Stimulated activated CD4-positive, alpha-beta T cell treated with anti-CD3 and anti-CD28 coated beads, Interleukin-1b, Interleukin-23, amount 100 ng/mL, for 4 hours (primary cell): ENCODE measurements around the gene IFNL3.
"Not testable (repeated sequence)": the region's sequence is repeated elsewhere in the genome, so short reads cannot be mapped to it uniquely, and the experiment has no call there.

Source experiments
- DNase-seq, 2 donors: peaks; one replicate each; pipeline ENCODE4 v3.0.0-alpha.2; 2020; ENCODE audit warnings: low read depth in 2 of 2

Gene IFNL3

DNA sequence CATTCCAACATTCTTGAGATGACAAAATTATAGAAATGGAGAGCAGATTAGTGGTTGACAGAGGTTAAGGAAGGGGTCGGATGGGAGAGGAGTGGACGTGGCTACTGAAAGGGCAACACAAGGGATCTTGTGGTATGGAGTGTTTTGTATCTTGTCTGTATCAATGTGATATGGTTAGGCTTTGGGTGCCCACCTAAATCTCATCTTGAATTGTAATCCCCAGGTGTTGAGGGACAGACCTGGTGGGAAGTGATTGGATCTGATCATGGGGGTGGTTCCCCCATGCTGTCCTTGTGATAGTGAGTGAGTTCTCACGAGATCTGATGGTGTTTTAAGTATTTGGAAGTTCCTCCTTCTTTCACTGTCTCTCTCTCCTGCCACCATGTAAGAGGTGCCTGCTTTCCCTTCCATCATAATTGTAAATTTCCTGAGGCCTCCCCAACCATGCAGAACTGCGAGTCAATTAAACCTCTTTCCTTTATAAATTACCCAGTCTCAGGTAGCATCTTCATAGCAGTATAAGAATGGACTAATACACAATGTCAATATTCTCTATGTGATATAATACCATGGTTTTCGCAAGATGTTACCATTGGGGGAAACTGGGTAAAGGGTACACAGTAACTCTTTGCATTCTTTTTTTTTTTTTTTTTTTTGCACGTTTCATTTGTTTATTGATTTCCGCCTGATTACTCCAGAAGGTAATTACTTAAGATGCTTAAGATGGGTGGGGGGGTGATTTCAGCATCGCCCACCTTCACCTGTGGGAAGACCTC is 8.8 kb upstream of the IFNL3 start:
- DNase-seq = no peak

DNA sequence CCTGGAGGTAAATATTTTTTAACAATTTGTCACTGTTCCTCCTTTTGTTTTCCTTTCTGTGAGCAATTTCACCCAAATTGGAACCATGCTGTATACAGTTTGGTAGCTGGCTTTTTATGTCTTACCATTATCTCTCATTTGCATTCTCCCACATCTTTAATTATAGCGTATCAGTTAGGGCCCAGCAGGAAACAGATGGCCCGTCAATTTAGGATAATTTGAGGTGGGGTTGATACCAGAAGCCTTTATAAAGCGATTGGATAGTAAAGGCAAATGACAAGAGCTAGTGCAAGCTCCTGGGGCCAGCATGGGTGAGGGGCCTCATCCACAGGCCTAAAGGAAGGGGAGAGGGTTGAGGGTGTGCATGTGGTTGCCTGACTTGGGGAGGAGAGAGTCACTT is 7.7 kb upstream of the IFNL3 start:
- no peak for DNase-seq

DNA sequence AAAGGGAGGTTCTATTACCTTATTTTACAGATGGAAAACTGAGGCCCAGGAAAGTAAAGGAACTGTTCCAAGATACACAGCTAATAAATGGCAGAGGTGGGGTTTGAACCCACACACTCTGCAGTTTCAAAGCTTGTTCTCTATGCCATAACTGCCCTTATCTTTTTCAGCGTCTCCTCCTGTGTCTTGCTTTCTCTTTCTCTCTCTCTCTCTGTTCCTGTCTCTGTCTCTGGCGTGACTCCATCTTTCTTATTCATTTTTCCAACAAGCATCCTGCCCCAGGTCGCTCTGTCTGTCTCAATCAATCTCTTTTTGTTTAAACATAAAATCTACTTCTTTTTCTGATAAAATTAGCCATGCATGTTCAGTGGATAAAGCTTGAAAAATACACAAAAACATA is 7.0 kb upstream of the IFNL3 start:
- no peak for DNase-seq

DNA sequence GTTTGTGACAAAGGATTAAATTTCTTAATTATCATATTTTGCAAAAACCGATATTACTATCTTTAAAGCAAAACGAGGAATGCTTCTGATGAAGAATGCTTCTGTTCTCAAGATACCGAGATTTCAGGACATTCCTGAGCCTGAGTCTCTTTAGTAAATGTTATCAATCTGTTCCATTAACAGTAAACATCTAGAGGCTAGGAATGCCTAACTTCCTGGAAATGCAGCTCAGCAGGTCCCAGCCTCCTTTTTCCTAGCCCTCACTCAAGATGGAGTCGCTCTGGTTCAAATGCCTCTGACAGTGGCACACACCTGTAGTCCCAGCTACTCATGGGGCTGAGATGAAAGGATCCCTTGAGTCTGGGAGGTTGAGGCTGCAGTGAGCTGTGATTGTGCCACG is 6.3 kb upstream of the IFNL3 start:
- no peak for DNase-seq

DNA sequence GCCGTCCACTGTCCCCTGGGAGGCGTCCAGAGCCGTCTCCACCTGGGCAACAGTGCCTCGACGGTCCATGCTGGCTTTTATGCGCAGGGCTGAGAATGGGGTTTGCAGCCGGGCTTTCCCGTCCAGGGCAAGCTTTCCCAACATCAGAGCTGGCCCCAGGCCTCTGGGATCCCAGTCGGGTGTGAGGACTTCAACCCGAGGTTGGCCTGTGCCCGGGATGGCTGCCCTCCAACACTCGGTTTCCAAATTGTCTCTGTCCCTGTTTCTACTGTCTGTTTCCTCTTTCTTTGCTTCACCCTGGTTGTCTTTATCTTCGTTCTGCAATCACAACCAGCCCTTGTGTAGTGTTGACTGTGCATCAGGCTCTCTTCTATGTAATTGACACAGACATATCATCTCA is 4.0 kb upstream of the IFNL3 start, which contains the start of gene IFNL4:
Gene IFNL4, minus strand, starts transcription at position 51 of the 400 bp plus-strand sequence.
- DNase-seq = no peak

DNA sequence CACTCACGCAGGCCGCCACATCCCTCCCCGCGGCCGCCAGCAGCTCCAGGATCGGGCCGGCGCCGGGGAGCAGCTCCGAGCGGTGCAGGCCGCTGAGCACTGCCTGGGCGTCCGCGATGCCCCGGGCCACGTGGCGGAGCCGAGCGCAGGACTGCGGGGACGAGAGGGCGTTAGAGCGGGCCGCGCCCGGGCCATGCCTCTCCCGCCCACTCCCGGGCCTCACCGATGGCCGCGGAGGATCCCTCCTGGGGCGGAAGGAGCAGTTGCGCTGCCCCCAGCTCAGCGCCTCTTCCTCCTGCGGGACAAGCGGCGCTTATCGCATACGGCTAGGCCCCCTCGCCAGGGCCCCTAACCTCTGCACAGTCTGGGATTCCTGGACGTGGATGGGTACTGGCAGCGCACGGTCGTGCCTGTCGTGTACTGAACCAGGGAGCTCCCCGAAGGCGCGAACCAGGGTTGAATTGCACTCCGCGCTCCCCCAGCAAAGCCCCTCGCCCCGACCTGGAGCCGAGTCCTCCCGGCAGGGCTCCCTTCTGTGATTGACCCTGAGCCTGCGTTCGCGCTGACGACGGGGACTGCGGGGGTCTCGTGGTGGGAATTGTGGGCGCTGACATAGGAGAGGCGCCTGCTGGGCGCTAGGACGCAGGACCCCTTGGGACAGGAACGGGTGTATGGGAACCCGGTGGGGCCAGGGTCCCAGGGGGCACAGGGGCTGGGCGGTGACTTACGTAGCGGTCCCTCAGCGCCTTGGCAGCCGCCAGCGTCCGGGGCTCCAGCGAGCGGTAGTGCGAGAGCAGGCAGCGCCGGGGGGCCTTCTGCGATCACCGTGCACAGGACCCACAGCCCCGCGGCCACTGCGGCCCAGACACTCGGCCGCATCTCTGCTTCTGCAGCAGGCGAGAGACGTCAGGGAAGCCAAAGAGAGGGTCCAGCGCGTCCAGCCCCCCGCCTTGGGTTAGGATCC is 3.2 kb upstream of the IFNL3 start:
- DNase-seq = no peak

DNA sequence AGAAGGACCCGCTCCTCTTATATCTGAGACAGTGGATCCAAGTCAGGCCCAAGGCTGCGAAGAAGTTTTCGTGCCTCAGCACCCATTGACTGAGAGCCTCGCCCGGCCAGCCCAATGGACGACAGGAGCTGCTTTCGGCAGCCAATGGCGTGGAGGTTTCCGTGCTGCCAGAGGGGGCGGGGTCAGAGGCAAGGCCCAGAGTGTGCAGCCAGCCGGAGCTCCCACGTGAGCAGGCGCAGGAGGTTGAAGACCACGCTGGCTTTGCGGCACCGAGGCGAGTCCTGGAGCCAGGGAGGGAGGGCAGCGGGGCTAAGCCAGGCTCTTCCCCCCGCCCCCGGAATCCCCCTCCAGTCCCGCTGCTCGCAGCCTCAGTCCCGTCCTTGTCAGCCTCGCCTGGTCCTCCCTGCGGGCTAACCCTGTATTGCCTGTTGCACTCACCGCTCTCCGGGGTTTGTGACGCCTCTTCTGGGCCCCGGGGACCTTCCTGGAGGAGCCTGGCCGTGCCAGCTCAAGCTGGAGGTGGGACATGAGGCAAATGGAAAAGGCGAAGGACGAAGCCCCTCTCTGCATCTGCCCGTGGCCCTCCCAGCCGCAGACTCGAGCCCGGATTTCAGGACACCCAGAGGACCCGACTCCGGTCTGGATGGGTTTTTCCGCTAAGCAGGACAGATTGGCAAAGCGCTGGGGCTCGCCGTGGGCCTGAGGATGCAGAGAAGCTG is 2.3 kb upstream of the IFNL3 start:
- peak in 1 of 2 donors; percentile 26 for DNase-seq

DNA sequence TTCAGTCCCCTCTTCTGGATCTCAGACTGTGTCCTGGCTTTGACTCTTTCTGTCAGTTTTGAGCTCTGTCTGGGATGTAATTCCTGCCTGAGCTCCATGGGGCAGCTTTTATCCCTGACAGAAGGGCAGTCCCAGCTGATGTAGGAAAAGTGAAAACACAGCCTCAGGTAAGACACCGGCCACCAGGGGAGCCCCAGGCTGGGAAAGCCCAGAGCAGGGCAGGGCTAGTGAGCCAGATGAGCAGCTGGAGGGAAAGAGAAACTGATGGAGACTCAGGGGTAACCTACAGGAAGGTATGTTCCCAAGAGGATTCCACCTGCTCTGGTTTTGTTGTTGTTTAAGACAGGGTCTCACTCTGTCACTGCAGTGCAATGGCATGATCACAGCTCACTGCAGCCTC is 360 bp upstream of the IFNL3 start:
- not testable (repeated sequence) for DNase-seq

DNA sequence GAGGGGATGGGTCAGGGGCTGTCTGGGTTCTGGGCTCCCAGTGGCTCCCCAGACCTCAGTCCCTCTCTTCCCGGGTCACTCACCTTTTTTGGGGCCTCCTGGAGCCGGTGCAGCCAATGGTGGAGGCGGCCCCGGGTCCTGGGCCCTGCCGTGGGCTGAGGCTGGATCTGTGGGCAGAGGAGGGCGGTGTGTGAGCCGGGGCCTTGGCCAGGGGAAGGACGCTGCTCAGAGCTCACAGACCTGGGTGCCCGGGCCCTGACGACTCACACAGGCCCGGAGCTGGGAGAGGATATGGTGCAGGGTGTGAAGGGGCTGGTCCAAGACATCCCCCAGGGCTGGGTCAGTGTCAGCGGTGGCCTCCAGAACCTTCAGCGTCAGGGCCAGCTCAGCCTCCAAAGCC is 1.1 kb downstream of the IFNL3 start:
- DNase-seq = not testable (repeated sequence)

DNA sequence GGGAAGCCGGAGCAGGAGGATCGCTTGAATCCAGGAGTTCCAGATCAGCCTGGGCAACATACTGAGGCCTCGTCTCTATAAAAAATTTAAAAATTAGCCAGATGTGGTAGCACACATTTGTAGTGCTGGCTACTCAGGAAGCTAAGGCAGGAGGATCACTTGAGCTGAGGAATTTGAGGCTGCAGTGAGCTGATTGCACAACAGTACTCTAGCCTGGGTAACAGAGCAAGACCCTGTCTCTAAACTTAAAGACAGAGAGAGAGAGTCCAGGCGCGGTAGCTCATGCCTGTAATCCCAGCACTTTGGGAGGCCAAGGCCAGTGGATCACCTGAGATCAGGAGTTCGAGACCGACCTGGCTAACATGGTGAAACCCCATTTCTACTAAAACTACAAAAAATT is 4.4 kb downstream of the IFNL3 start:
- no peak for DNase-seq

DNA sequence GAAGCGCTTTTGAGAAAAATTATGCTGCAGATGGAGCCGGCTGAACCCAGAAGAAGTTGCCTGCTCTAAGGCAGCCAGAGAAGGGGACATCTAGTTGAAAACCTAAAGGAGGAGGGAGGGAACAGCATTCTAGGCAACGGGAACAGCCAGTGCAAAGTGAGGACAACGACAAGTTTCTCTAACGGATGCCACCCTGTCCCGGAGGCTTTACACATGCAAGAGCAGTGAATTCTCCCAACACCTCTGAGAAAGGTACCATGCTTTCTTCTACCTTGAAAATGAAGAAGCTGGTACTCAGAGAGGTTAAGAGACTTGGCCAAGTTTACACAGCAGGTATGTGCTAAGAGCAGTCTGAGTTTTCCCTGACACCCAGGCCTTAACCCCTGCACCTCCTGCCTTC is 5.9 kb downstream of the IFNL3 start:
- no peak for DNase-seq

DNA sequence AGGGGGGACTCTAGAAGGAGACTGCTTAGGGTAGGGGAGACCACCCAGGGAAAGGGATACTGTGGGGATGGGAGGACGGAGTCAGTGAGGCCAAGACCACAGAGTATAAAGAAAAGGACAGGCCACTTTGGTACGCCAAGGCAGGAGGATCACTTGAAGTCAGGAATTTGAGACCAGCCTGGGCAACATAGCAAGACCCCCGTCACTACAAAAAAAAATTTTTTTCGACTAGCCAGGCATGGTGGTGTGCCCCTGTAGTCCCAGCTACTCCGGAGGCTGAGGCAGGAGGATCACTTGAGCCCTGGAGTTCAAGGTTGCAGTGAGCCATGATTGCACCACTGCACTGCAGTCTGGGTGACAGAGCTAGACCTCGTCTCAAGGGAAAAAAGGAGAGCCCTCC is 6.6 kb downstream of the IFNL3 start:
- no peak for DNase-seq

DNA sequence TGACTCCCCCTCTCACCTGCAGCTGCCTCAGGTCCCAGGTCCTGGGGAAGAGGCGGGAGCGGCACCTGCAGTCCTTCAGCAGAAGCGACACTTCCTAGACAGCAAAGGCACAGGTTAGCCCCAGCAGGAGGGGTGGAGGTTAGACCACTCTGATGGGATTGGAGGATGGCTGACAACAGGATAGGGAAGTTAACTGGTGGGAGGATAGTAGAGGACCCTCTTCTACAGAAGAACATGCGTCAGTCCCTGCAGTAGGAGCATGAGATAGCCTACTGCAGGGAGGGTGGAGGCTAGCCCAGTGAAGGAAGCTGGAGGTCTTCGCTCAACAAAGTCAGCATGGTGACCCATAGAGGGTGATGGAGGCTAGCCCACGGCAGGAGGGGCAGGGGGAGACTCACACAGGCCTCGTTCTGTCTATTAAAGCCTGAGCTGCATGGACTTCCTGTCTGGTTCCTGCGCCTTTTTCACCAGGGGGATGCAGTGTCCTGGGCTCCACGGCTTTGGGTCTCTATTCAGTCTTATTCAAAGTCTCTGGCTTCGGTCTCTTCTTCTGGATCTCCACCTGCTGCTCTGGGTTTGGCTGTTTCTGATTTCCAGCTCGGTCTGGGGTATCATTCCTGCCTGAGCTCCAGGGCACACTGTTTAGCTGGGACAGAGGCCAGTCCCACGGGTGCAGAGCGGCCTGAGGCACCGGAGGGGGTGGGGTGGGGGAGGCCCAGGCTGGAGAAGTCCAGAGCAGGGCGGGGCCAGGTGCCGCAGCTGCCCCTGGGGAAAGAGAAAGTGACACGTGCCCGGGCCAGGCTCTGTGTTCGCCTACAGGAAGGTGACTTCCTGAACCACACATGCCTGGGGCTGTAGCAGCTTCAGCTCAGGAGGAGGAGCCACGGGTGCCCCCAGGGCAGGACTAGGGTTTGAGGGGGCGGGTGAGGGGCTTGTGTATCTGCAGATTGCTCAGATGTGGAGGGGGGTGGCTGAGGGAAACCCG is 7.3 kb downstream of the IFNL3 start:
- peak in 1 of 2 donors; percentile 38 for DNase-seq

DNA sequence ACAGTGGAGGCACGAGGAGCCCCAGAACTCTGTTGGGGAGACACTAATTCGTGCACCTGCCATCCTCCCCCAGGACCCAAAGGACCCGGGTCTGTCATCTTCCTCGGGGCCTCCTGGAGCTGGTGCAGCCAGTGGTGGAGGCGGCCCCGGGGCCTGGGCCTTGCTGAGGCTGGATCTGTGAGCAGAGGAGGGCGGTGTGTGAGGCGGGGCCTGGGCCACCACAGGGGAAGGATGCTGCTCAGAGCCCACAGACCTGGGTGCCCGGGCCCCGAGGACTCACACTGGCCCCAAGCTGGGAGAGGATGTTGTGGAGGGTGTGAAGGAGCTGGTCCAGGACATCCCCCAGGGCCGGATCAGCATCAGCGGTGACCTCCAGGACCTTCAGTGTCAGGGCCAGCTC is 8.3 kb downstream of the IFNL3 start:
- no peak for DNase-seq

DNA sequence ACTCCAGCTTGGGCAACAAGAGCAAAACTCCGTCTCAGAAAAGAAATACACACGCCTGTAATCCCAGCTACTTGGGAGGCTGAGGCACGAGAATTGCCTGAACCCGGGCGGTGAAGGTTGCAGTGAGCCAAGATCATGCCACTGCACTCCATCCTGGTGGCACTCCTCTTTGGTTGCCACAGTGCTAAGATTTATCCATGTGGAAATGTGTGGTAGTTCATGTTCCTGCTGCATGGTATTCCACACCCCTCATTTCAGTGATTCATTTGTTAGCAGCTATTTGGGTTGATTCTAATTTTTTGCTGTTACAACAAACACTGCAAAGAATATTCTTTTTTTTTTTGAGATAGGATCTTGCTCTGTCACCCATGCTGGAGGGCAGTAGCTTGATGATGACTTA is 12.1 kb downstream of the IFNL3 start:
- no peak for DNase-seq

DNA sequence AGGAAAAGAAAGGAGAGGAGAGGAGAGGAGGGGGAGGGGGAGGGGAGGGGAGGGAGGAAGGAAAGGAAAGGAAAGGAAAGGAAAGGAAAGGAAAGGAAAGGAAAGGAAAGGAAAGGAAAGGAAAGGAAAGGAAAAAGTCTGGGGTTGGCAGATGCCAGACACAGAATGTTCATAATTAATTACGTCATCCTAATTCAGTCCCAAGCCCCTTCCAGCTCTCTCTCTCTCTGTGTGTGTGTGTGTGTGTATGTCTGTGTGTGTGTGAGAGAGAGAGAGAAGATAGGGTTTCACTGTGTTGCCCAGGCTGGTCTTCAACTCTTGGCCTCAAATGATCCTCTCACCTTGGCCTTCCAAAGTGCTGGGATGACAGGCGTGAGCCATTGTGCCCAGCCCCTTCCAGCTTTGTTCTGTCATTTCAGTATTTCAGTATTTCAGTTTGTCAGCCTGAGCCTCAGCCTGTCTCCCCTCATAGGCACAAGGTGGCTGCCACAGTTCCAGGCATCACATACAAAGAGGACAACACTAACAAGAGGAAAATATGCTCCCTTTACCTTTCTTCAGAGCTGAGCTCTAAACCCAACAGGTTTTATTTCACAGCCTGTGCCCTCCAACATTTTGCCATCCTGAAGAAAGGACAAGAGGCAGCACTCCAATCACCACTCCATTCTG is 14.6 kb downstream of the IFNL3 start:
- DNase-seq = no peak

DNA sequence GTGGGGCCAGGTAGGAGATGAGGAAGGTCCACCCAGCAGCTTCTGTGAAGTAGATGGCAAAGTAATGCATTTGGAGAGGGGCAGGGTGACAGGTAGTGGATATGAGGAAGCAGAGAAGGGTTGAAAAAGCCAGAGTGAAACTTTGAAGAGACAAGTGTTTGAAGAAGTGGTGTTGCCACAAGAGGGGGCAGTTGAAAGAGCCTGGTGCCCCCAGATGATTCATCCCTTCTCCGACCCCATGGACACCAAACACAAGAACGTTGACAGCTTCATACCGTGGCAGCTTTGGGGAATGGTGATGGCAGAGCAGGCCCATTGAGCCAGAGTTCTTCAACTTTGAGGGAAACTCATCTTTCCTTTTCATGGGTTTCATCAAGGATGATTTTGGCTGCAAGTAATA is 19.9 kb downstream of the IFNL3 start:
- DNase-seq = no peak

DNA sequence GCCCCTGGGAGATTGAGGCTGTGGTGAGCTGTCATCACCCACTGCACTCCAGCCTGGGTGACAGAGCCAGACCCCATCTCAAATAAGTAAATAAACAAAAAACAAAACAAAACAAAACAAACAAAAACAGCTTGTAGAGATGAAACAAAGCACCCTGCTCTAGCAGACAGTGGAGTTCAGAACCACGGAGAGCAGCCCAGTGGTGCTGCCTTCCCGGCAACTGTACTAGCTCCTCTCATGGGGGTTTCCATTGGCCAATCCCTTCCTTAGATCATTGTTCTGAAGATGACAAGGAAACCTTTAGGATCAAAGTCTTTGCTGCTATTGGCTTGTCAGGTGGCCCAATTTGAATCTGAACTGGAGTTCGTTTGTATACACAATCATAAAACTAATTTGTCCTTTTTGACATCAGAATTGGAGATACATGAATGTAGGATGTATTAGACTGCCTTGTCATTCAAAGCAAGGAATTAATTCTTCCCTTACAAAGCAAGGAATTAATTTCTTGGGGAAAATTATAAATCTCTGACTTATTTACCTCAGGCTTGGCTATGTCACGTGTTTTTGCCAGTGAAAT is 21.0 kb downstream of the IFNL3 start:
- no peak for DNase-seq

DNA sequence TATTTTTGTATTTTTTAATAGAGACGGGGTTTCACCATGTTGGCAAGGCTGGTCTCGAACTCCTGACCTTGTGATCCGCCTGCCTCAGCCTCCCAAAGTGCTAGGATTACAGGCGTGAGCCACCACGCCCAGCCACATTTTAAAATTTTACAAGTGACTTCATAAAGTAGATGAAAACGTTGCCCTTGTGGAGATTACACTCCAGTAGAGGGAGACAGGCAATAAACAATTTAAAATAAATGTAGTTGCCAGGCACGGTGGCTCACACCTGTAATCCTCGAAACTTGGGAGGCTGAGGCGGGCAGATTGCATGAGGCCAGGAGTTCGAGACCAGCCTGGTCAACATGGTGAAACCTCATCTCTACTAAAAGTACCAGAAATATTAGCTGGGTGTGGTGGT is 25.7 kb downstream of the IFNL3 start:
- DNase-seq = not testable (repeated sequence)
